GM21447 (cell line): Measurements from ENCODE around the gene ARHGAP15.

ENCODE experiments used
- ATAC-seq: cut with Tn5 transposase; IDR thresholded peaks from one replicate; pipeline ENCODE4 v1.9.1; 2021; ENCODE audit not compliant: unreplicated experiment

ARHGAP15 gene

DNA sequence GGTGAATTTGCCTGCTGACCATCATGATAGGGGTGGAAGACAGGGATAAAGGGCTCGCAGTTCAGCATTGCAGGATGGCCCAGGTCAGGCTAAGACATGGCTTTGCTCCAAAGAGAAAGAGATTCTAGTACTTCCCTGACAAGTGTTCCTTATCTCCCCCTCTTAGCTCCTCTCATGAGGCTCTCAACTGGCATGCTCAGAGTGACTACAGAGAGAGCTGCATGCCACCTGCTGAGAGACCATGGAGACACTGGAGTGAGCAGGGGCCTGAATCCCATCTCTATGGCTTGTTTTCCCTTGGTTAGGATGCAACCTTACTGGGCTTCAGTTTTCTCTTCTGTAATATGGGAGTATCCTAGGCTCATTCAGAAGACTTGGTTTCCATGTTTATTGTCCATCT lies 94.3 kb downstream of the ARHGAP15 start:
- ATAC-seq, result no peak

DNA sequence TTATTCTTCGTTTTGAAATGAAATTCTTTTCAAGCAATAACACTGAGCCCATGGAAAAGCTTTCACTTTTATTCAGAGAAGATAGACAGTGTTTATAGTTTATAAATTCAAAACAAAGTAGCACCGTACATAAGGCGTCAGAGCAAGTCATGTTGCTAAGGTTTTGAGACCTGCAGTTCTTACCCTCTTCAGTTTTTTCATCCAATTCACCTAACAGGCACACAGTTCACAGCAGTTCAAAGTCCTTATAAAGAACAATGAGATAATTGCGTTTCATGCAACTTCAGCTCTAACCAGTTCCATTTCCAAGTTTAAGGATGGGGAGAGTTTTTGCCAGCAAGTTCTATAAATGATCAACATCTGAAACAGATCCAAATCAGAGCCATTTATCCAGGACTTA lies 96.7 kb downstream of the ARHGAP15 start:
- ATAC-seq, result no peak

DNA sequence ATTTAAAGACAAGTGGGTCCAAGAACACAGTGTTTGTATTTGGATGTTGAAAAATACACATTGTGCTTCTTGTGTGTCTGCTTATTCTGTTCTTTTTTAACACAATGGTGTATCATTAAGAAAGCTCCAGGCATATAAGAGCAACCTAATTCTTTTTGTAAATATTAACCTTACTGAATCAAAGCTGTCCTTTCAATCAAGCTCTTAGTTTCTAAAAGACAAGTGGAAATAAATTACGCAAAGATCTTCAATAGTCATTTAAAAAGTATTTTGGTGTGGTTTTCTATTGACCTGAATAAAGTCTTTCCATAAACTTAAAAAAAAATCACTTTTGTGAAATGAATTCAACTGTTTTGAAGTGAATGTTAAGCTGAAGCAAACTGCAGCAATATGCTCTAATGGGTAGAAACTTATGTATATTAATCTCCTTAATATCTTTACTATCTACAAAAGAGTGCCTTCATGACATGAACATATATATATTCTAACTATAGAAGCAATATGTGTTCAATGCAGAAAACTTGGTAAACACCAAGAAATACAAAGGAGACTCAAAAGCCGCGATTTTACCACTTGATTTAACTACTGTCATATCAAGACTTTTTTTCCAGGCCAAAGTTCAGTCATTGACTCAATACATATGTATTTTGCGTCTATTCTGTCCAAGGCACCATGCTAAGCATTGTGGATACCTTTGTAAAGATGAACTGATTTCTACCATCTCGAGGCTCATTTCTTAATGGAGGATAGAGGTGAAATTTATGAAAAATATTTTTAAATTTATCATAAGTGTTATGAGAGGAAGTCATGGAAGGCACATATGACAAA lies 97.7 kb downstream of the ARHGAP15 start:
- no peak for ATAC-seq

DNA sequence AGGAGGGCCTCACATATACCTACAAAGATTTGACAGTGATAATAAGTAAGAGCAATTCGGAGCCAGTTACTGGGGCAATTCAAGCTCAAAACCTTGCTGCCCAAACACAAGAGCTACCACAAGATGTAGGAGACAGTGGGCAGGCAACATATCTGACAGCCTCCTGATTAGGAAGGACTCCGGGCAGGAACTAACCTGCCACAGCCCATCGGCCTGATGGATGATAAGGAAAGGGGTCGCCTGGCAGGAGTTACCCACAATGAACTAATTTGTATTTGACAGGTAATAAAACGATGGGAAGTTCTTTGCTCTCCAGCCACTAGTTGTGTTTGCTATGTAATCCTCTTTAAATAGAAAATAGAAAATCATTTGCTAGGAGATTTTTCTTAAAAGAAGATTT lies 100.2 kb downstream of the ARHGAP15 start:
- ATAC-seq, result no peak

DNA sequence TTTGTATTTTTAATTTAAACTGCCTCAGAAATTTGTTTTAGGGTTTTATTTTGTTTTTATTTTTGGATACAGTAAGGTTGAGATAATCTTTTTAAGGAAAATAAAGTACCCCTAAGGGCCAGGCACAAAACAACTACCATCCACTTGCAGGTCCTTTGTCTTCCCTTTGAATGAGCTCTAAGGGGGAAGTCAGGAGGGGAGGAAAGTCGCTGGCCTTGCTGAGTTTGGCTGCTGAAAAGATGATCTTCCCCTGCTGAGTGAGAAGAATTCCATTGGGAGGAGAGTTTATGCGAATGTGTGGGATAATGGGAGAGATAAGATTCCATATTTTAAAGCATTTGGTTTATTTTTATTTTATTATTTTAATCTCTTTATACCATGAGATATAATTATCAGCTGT lies 100.7 kb downstream of the ARHGAP15 start:
- ATAC-seq, result no peak

DNA sequence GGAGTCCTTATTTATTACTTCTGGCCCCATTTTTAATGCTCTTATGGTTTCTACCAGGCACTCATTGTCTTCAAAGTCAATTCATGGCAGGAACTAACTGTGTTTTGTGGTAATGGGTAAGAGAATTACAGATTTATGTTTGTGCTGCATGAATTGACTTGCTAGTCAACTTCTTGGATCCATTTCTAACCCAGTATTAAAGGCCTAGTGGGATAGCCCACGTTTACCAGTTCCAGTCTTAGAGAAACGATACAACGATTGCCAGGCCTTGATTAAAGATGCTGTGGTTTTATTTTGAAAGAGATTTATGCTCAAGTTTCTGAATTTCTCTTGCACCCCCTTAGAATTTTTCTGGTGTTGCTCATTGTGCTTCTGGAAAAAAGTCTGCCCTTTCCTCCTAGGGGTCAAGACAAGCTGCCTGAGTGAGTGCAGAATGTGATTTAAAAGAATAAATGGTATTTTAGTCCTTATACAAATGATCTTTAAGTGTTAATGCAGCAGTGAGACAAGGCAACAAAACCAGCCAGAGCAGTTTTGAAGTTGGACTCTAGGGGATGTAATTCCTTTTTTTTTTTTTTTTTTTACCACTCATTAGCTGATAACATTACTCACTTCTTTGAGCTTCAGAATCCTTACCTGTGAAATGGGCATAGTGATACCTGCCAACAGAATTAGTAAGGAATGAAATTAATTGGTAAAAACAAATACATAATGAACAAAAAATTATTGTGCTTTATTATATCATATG lies 101.5 kb downstream of the ARHGAP15 start:
- ATAC-seq, result no peak

DNA sequence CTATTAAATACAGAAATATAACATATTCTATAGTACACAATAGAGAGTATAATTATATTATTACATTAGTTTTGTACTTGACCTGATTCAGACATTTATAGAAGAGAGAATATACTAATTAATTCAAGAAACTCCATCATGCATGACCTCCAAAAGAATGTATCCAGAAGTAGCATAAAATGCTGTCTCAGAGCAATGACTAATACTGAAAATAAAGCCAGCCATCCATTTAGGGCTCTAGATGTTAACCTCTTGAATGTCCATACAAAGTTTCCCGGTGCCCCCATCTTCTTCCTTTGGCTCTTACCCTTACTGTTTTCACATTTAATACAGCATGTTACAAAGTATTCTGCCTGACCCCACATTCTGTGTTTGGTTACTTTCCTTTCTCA lies 102.0 kb downstream of the ARHGAP15 start:
- ATAC-seq, result no peak

DNA sequence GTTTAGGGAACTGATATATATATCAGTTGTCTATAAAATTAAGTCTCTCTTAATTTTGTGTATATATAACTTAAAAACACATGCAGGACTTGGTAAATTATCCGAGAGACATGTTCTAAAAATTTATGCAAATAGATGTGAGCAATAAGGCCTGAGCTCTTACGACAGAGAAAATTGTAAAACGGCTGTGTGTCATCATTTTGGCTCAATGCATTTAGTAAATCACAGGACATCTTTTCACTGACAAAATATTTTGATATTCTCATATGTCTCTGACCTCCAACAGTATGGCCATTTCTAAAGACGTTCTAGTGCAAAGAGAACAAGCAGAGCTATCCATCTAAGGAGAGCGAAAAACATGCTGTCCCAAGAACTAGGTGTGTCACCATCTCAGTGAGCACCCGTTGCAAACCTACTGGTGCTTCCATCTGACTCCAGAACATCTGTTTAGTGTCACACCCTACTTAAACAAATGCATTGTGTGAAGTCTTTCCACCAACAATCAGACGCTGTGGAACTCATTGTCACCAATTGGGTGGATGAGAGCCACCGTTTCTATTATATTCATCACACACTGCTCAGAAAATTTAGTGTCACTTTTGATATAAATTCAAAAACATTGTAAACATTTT lies 108.0 kb downstream of the ARHGAP15 start:
- no peak for ATAC-seq

DNA sequence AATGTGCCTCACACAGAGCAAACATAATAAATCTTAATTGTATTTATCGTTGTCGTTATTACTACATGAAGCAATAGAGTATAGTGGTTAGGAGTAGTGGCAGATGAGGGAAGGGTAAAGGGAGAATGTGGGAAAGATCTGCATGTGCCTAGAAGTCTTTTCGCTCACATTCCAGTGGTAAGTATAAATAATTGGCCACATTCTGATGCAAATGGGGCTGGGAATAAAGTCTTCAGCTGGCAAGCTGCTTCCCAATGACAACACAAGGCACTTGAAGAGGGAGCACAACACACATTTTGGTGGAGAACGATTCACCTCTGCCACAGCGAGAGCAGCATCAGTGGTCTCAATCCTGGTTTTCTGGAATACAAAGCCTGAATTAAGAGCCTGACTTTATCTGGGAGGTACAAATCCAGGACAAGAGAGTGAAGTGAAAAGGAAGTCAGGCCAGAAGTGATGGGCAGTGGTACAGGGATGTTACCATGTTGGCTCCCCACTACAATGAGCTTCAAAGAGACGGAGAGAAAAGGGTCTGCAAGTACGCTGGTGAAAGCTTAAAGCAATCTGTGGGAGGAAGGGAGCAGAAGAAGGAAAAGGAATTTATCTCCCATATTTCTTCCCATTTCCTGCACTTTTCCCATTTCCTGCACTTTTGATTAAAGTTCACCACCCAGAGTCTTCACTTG lies 112.3 kb downstream of the ARHGAP15 start:
- ATAC-seq, result no peak

DNA sequence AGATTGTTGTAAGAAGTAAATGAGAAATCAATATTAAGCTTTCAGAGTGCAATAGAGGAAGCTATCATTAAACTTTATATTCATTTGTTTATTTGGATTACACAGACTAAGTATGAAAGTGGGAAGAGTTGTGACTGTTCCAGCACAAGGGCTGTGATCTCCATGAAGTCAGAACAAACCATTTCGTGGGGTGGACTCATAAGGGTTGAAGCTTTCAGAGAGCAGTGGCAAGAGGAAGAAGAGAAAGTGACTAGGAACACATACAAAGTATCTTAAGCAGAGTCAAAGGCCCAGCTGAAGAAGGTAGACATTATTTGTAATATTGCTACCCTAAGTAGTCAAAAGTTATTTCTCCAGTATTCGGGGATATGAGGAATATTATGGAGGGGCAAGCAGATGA lies 117.0 kb downstream of the ARHGAP15 start:
- ATAC-seq, result no peak

DNA sequence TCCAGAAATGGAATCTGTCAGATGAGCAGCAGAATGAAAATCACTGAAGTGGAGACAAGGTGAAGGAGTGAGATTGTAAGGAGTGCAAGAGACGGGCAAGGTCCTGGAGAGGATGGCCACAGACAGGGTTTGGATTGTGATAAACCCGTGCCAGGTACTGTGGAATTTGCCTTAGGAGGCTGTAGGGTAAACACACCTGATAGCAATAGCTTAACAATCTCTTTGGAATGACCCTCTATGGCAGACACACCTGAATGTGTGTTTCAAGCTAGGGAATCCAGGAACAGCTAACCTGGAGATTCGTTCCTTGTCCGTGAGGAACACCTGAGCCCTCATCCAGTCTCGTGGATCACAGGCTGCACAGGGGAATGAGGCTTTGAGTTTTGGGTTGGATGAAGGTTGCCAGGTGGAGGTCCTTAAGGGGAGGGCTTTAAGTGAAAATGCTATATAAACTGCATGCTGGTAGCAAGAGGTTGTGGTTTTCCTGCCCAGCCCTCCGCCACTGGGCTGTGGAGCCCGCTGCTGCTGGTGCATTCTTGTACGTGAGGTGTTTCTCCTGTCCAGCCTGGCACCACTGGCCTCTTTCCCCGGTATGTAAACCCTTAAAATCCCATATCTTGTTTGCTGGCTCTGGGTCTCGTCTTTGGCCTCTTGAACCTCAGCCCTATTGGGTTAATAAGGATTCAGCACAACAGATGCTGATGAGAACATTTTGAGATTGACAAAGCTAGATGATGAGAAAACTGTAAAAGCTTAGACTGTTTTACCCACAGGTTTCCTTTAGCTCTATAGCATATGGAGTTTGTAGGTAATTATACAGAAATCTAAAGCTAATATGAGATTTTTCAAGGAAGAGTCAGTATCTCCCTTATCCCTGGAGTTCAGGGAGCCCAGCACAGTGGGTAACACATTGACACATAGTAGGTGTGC lies 117.9 kb downstream of the ARHGAP15 start:
- no peak for ATAC-seq

DNA sequence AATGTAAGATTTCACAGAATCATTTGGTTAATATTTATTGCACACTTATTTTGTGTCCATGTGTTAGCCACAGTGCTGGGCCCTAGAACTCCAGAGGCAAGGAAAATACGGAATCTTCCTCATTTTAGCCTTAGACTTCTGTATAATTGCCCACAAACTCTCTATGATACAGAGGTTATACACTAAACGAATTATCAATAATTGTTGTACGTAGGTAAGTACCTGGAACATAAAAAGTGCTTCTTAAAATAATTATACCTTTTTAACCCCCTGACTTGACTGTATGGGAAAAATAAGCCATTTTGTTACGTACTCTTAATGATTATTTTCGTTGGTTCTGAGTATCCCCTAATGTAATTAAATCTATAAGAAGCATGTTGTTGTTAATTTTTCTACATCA lies 119.4 kb downstream of the ARHGAP15 start:
- ATAC-seq, result no peak

DNA sequence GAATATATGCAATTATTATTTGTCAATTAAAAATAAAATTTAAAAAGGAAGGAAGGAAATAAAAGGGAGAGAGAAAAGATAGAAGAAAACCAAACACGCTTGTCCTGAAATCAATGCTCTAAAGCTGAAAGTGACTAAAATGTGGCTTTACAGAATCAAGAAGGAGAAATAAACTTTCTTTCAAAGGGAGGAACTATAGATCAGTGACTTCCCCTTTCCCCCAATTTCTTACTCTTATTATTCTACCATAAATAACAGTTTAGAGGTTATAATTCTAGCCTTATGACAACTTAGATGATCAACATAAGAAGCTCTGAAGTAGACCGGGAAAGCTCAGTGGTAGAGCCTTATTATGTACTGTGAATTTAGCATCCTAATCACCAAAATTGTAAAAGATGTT lies 122.5 kb downstream of the ARHGAP15 start:
- ATAC-seq, result no peak

DNA sequence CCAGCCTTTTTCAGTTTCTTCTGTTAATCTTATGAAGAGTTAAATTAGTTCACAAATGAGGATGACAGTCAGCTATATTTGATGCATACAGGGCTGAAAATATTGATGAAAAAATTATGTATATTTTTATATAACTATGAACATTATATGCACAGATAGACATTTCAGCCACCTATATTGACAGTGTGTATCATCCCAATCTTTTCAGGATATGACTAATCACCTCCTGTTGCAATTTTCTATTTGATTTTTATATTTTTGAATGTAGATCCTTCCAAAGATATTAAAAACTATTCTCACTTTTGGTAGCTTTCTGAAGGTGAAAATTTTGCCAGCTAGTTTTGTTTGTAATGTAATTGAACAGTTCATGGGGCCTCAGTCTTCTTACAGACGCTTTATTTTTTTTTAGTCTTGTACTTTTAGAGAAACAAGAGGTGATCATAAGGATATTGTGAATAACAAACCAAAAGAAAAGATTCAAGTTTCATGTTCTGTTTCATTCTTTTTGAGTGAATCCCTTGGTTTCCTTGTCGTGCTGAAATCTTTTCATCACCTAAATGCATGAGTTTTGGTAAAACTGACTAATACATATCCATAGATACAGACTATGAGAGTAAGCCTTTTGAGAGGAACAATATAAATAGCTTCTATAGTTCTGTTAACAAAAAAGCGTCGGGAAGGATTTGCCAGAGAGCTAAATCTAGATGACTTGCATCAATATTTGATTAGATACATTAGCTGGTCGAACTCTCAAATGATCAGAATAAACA lies 123.1 kb downstream of the ARHGAP15 start:
- no peak for ATAC-seq

DNA sequence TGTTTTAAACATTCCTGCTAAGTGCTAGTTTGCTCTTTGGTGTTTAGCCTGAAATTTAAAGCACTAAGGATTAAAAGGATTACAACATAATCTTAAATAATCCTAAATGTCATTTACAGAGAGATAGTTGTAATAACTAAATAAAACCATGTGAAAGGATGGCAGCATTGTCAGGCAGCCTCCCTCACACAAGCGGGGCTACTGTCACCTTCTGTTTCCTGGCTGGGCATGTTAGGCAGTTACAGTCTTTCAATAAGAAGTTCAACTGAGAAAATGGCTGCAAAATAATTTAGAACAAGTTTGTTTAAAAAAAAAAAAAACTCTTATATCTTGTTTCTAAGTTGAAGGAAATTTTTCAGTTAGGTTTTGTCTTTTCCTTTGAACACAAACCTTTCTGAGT lies 124.9 kb downstream of the ARHGAP15 start:
- no peak for ATAC-seq

DNA sequence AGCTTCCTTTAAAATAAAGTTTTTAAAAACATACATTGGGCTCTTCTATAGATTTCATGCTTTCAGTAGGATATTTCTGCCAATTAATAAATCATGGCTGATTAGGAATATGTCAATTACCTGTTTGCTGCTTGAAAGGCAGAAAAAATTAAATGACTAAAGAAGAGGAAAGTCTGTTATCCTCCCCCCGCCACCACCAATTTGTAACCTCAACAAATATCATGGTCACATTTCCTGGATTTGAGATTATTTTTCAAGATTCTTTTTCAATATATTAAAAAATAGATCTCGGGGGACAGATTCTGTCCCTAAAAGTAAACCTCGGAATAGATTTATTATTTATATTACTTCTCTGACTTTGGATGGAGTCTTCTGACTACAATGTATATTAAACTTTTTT lies 125.9 kb downstream of the ARHGAP15 start:
- ATAC-seq, result no peak

DNA sequence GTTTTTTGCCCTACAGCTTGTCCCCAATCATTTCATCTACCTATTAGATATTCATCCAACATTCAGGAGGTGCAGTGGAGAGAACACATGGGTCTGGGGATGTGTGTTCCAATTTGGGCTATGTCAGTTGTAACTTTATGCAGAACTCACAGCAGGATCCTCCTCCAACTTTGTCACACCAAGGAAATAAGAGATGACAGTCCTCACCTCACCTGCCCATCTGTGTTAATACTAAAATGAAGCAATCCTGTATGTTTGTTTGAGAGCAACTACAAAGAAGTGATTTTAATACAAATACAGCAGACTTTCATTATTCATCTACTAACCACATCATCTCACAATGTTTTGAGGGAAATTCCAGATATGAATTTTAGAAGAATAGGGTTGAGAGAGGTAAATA lies 126.7 kb downstream of the ARHGAP15 start:
- ATAC-seq, result no peak

DNA sequence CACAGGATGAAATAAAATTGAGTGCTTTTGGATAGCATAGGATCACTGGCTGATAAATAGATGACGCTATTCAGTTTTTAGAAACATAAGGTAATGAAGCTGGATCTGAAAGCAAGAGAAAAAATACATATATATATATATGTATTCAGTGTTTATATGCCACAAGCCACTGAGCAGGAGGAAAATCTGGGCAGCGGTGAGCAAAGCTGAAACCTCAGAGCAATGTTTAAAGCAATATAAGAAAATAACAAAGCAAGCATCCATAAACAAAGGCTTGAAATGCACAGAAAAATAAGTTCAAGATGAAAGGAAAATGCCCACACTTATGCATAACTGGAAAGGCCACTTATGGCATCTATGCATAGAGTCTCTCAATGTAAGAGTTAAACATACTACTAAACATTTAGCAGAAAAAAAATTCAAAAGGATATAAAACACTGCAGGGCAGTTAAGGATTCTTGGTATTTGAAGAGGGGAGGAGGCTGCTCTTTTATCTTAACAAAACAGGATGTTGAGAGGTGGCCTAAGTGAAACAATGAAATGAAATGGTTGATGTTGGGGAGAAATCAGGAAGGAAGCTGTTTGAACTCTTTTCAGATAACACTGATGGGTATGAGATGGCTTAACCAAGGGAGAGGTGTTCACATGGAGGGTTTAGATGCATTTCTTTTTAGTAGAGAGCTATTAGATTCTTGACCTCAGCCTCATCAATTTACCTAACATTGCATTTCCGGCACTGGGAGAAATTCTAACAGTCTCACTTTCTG lies 129.1 kb downstream of the ARHGAP15 start:
- ATAC-seq, result no peak
